Mesenchymal stem cell (in vitro differentiated cells and primary cell): ENCODE results near the gene PRR18.
A peak's percentile ranks its signal among the peaks of the same experiment; 100 is the strongest.

Experiments used
- DNase-seq: peaks from one replicate; pipeline ENCODE4 v3.0.0-alpha.2; 2013
- H2AFZ ChIP-seq: one replicate; pipeline ENCODE4 v1.6.1; 2013; ENCODE audit warnings: low read depth, mild to moderate bottlenecking, control low read depth, inconsistent platforms, low read length, moderate library complexity
- H2AK5ac ChIP-seq: 2 replicates; pipeline ENCODE4 v1.6.1; 2013; ENCODE audit warnings: low read length, moderate library complexity, mild to moderate bottlenecking, inconsistent platforms; ENCODE audit not compliant: severe bottlenecking
- H2BK120ac ChIP-seq: one replicate; pipeline ENCODE4 v1.6.1; 2013; ENCODE audit warnings: low read depth, mild to moderate bottlenecking, inconsistent platforms, low read length, moderate library complexity
- H2BK12ac ChIP-seq, 2 experiments: one replicate each; pipeline ENCODE4 v1.6.1; 2013; ENCODE audit warnings: inconsistent platforms in 2 of 2, low read length in 2 of 2, mild to moderate bottlenecking in 2 of 2, moderate library complexity in 2 of 2, control low read depth in 1 of 2
- H2BK15ac ChIP-seq: one replicate; pipeline ENCODE4 v1.6.1; 2013; ENCODE audit warnings: mild to moderate bottlenecking, low read depth, inconsistent platforms; ENCODE audit not compliant: poor library complexity, severe bottlenecking
- H2BK5ac ChIP-seq: 2 replicates; pipeline ENCODE4 v1.6.1; 2013; ENCODE audit warnings: low read depth, mild to moderate bottlenecking, low read length, control low read depth, inconsistent platforms; ENCODE audit not compliant: poor library complexity, severe bottlenecking
- H3K14ac ChIP-seq, 2 experiments: one replicate each; pipeline ENCODE4 v1.6.1; 2013; ENCODE audit warnings: inconsistent platforms in 2 of 2, low read length in 2 of 2, control low read depth in 1 of 2, mild to moderate bottlenecking in 1 of 2, moderate library complexity in 1 of 2
- H3K18ac ChIP-seq, 2 experiments: one replicate each; pipeline ENCODE4 v1.6.1; 2013; ENCODE audit warnings: inconsistent platforms in 2 of 2, low read length in 2 of 2, control low read depth in 1 of 2, low read depth in 1 of 2, mild to moderate bottlenecking in 1 of 2
- H3K23ac ChIP-seq, 2 experiments: one replicate each; pipeline ENCODE4 v1.6.1; 2013; ENCODE audit warnings: inconsistent platforms in 2 of 2, low read length in 2 of 2, mild to moderate bottlenecking in 2 of 2, moderate library complexity in 2 of 2, control low read depth in 1 of 2
- H3K27ac ChIP-seq: 2 replicates; pipeline ENCODE4 v1.5.1; 2013; ENCODE audit warnings: mild to moderate bottlenecking, moderate library complexity, low read length, control low read depth, inconsistent platforms; ENCODE audit not compliant: poor library complexity, severe bottlenecking
- H3K27me3 ChIP-seq, 2 experiments: 2 replicates each; pipeline versions ENCODE4 v1.6.1 to v1.7.0; 2013; ENCODE audit warnings: low read length in 2 of 2, mild to moderate bottlenecking in 2 of 2, moderate library complexity in 2 of 2, control low read depth in 1 of 2, inconsistent platforms in 1 of 2; ENCODE audit not compliant: control insufficient read depth in 1 of 2, insufficient read depth in 1 of 2
- H3K36me3 ChIP-seq, 2 experiments: 2 replicates each; pipeline versions ENCODE4 v1.6.1 to v1.7.0; 2013; ENCODE audit warnings: low read length in 2 of 2, control low read depth in 1 of 2, inconsistent platforms in 1 of 2, low read depth in 1 of 2, mild to moderate bottlenecking in 1 of 2; ENCODE audit not compliant: insufficient read depth in 2 of 2, control insufficient read depth in 1 of 2
- H3K4ac ChIP-seq, 2 experiments: one replicate each; pipeline ENCODE4 v1.6.1; 2013; ENCODE audit warnings: inconsistent platforms in 2 of 2, low read length in 2 of 2, mild to moderate bottlenecking in 2 of 2, moderate library complexity in 2 of 2, control low read depth in 1 of 2, low read depth in 1 of 2
- H3K4me1 ChIP-seq: 2 replicates; pipeline ENCODE4 v1.6.1; 2013; ENCODE audit warnings: low read depth, low read length, control low read depth; ENCODE audit not compliant: control insufficient read depth, insufficient read depth
- H3K4me2 ChIP-seq: 2 replicates; pipeline ENCODE4 v1.6.1; 2013; ENCODE audit warnings: low read length, mild to moderate bottlenecking, inconsistent platforms; ENCODE audit not compliant: poor library complexity, severe bottlenecking
- H3K4me3 ChIP-seq, 2 experiments: 2 replicates each; pipeline versions ENCODE4 v1.5.1 to v1.7.0; 2013; ENCODE audit warnings: low read length in 2 of 2, mild to moderate bottlenecking in 2 of 2, control low read depth in 1 of 2, low read depth in 1 of 2; ENCODE audit not compliant: insufficient read depth in 1 of 2
- H3K79me1 ChIP-seq: replicated peaks from 2 replicates; pipeline ENCODE4 v1.6.1; 2013; ENCODE audit warnings: mild to moderate bottlenecking, control low read depth, low read length, inconsistent platforms; ENCODE audit not compliant: poor library complexity, severe bottlenecking
- H3K9ac ChIP-seq: 2 replicates; pipeline ENCODE4 v1.7.0; 2013; ENCODE audit warnings: mild to moderate bottlenecking, low read length, moderate library complexity
- H3K9me3 ChIP-seq: 2 replicates; pipeline ENCODE4 v1.7.0; 2013; ENCODE audit warnings: mild to moderate bottlenecking, low read length; ENCODE audit not compliant: control insufficient read depth
- H4K8ac ChIP-seq: one replicate; pipeline ENCODE4 v1.6.1; 2013; ENCODE audit warnings: inconsistent platforms, mild to moderate bottlenecking, low read length, moderate library complexity
- H4K91ac ChIP-seq: one replicate; pipeline ENCODE4 v1.6.1; 2013; ENCODE audit warnings: mild to moderate bottlenecking, low read length, inconsistent platforms
- WGBS: methylation state at CpG from one replicate; pipeline ENCODE4 v1.1.7; 2013; ENCODE audit warnings: mixed read lengths; 5-methylcytosine and 5-hydroxymethylcytosine counted together

The PRR18 gene

GRCh38 chr6:166277018-166277417, 31.2 kb downstream of the PRR18 start:
- WGBS = 73% methylated on average over 10 of the region's 11 CpGs
- no peak overlapping the region for H4K8ac ChIP-seq
- peaks cover 17 to 29% of the 10 kb centered on the region in 2 experiments for H3K27me3 ChIP-seq
- H3K14ac ChIP-seq = no peak overlapping the region
- H2BK15ac ChIP-seq = no peak overlapping the region
- no peak overlapping the region for H3K4me3 ChIP-seq
- H3K36me3 ChIP-seq = no peaks in the 10 kb centered on the region
- H2AK5ac ChIP-seq = no peak overlapping the region
- no peak overlapping the region for H3K23ac ChIP-seq
- H2BK5ac ChIP-seq = no peak overlapping the region
- no peak overlapping the region for H2BK120ac ChIP-seq
- no peaks in the 10 kb centered on the region for H3K79me1 ChIP-seq
- H3K4me1 ChIP-seq = peaks cover 2% of the 10 kb centered on the region
- no peak overlapping the region for H4K91ac ChIP-seq
- DNase-seq = peak; percentile 10
- H3K4me2 ChIP-seq = no peak overlapping the region
- no peak overlapping the region for H3K9ac ChIP-seq
- H3K4ac ChIP-seq = no peak overlapping the region
- H2AFZ ChIP-seq = no peak overlapping the region
- no peak overlapping the region for H3K27ac ChIP-seq
- H3K18ac ChIP-seq = no peak overlapping the region
- H3K9me3 ChIP-seq = no peaks in the 10 kb centered on the region
- H2BK12ac ChIP-seq = no peak overlapping the region

DNA sequence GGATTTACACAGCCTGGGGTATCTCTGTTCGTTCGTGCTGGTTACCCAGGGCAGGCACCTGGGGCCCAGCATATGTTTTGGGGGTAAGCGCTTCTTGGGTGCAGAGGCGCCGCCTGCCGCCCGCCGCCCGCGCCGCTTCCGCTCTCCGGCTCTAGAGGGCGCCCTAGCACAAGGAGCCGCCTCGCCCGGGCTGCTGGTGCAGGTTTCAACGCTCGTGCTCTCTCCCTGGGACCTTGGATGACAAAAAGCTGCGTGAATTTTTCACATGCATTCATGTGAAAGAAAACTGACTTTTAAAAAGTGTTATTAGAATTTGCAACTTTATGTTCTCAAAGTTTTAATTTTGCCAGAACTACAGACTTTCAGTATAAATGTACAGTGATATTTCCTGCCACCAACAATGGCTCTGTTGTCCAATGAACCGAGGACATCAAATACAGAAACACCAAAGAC, 32.5 kb downstream of the PRR18 start:
- H3K23ac ChIP-seq = no peak overlapping the region
- no peak overlapping the region for H2BK15ac ChIP-seq
- 5% methylated on average over 18 of the region's 21 CpGs for WGBS
- H2BK12ac ChIP-seq = no peak overlapping the region
- H2AFZ ChIP-seq = no peak overlapping the region
- H3K9ac ChIP-seq = no peak overlapping the region
- H3K79me1 ChIP-seq = no peaks in the 10 kb centered on the region
- H3K27ac ChIP-seq = no peak overlapping the region
- no peak overlapping the region for H2BK5ac ChIP-seq
- peaks cover 12 to 19% of the 10 kb centered on the region in 2 experiments for H3K27me3 ChIP-seq
- H3K4ac ChIP-seq = no peak overlapping the region
- no peak overlapping the region for H3K4me2 ChIP-seq
- no peak overlapping the region for H3K18ac ChIP-seq
- H2AK5ac ChIP-seq = no peak overlapping the region
- no peak overlapping the region for H4K91ac ChIP-seq
- peak; percentile 51 for DNase-seq
- no peaks in the 10 kb centered on the region for H3K36me3 ChIP-seq
- H3K14ac ChIP-seq = no peak overlapping the region
- H3K9me3 ChIP-seq = no peaks in the 10 kb centered on the region
- H2BK120ac ChIP-seq = no peak overlapping the region
- H4K8ac ChIP-seq = no peak overlapping the region
- H3K4me1 ChIP-seq = peaks cover 2% of the 10 kb centered on the region
- H3K4me3 ChIP-seq = no peak overlapping the region

GRCh38 chr6:166274739-166275370, 33.3 kb downstream of the PRR18 start:
- H2BK12ac ChIP-seq = no peak overlapping the region
- H3K79me1 ChIP-seq = no peaks in the 10 kb centered on the region
- no peaks in the 10 kb centered on the region for H3K9me3 ChIP-seq
- H3K4me3 ChIP-seq = no peak overlapping the region
- no peaks in the 10 kb centered on the region for H3K4me1 ChIP-seq
- H4K8ac ChIP-seq = no peak overlapping the region
- H3K23ac ChIP-seq = no peak overlapping the region
- no peak overlapping the region for H2BK120ac ChIP-seq
- H3K18ac ChIP-seq = no peak overlapping the region
- WGBS = 89% methylated on average over 11 of the region's 13 CpGs
- no peak overlapping the region for H2AFZ ChIP-seq
- no peaks in the 10 kb centered on the region for H3K36me3 ChIP-seq
- no peak overlapping the region for H3K14ac ChIP-seq
- H2AK5ac ChIP-seq = no peak overlapping the region
- no peak for DNase-seq
- H3K4ac ChIP-seq = no peak overlapping the region
- H3K4me2 ChIP-seq = no peak overlapping the region
- H3K9ac ChIP-seq = no peak overlapping the region
- H3K27me3 ChIP-seq = peaks cover 19% of the 10 kb centered on the region in 2 experiments
- H4K91ac ChIP-seq = no peak overlapping the region
- H2BK15ac ChIP-seq = no peak overlapping the region
- H2BK5ac ChIP-seq = no peak overlapping the region
- no peak overlapping the region for H3K27ac ChIP-seq

GRCh38 chr6:166274163-166274562, 34.0 kb downstream of the PRR18 start:
- Histone ChIP-seq H3K4ac (no peak overlapping the region), H2BK12ac (no peak overlapping the region), H3K9ac (no peak overlapping the region), H3K4me2 (no peak overlapping the region), H3K23ac (no peak overlapping the region), H4K8ac (no peak overlapping the region), H2BK120ac (no peak overlapping the region), H2BK15ac (no peak overlapping the region), H2AFZ (no peak overlapping the region), H3K4me1 (no peaks in the 10 kb centered on the region), H4K91ac (no peak overlapping the region), H3K9me3 (no peaks in the 10 kb centered on the region), H2BK5ac (no peak overlapping the region), H3K79me1 (no peaks in the 10 kb centered on the region), H3K36me3 (no peaks in the 10 kb centered on the region), H3K27ac (no peak overlapping the region), H3K18ac (no peak overlapping the region), H3K4me3 (no peak overlapping the region), H2AK5ac (no peak overlapping the region), H3K14ac (no peak overlapping the region), H3K27me3 (peaks cover 24% of the 10 kb centered on the region in 2 experiments)
- WGBS = 84% methylated on average over 4 of the region's 4 CpGs
- DNase-seq = no peak
